H9 (cell line): ENCODE measurements around the gene KLHL41. TPM values are rescaled to one million over a fixed set of nuclear protein-coding genes. Genes with fewer than 3 reads are reported as not detected.
"Not testable (repeated sequence)": the region's sequence is repeated elsewhere in the genome, so short reads cannot be mapped to it uniquely, and the experiment has no call there.

Experiments used
- DNase-seq: peaks from one replicate; pipeline ENCODE4 v3.0.0-alpha.2; 2017
- H2AFZ ChIP-seq: one replicate; pipeline ENCODE4 v1.6.1; 2013; ENCODE audit warnings: mild to moderate bottlenecking, low read length, control low read depth, moderate library complexity
- H2AK5ac ChIP-seq: 2 replicates; pipeline ENCODE4 v1.6.1; 2013; ENCODE audit warnings: low read length, control low read depth, mixed read lengths; ENCODE audit not compliant: insufficient read length
- H2BK120ac ChIP-seq: one replicate; pipeline ENCODE4 v1.6.1; 2013; ENCODE audit warnings: low read depth, mild to moderate bottlenecking, low read length, control low read depth, inconsistent platforms; ENCODE audit not compliant: poor library complexity, severe bottlenecking
- H2BK12ac ChIP-seq: 2 replicates; pipeline ENCODE4 v1.6.1; 2013; ENCODE audit warnings: low read length, control low read depth, mixed read lengths, low read depth; ENCODE audit not compliant: insufficient read length
- H2BK15ac ChIP-seq: 2 replicates; pipeline ENCODE4 v1.6.1; 2013; ENCODE audit warnings: low read depth, low read length, control low read depth
- H2BK20ac ChIP-seq: one replicate; pipeline ENCODE4 v1.6.1; 2013; ENCODE audit warnings: low read depth, mild to moderate bottlenecking, low read length, control low read depth, inconsistent platforms; ENCODE audit not compliant: poor library complexity, severe bottlenecking
- H2BK5ac ChIP-seq: 2 replicates; pipeline ENCODE4 v1.6.1; 2013; ENCODE audit warnings: low read length, control low read depth, mixed read lengths; ENCODE audit not compliant: insufficient read length
- H3K14ac ChIP-seq: 2 replicates; pipeline ENCODE4 v1.6.1; 2013; ENCODE audit warnings: low read length, control low read depth; ENCODE audit not compliant: insufficient read depth
- H3K18ac ChIP-seq: 2 replicates; pipeline ENCODE4 v1.6.1; 2013; ENCODE audit warnings: low read depth, mild to moderate bottlenecking, mixed read lengths, low read length, control low read depth; ENCODE audit not compliant: insufficient read length
- H3K23ac ChIP-seq: 2 replicates; pipeline ENCODE4 v1.6.1; 2013; ENCODE audit warnings: low read length, control low read depth, mixed read lengths, low read depth; ENCODE audit not compliant: insufficient read length
- H3K23me2 ChIP-seq: 2 replicates; pipeline ENCODE4 v1.6.1; 2013; ENCODE audit warnings: low read depth, mild to moderate bottlenecking, mixed read lengths, low read length, control low read depth; ENCODE audit not compliant: insufficient read length, poor library complexity, severe bottlenecking
- H3K27ac ChIP-seq: 2 replicates; pipeline ENCODE4 v1.5.1; 2013; ENCODE audit warnings: low read length, control low read depth, mixed read lengths, low read depth; ENCODE audit not compliant: insufficient read length
- H3K27me3 ChIP-seq: 2 replicates; pipeline ENCODE4 v1.6.1; 2013; ENCODE audit warnings: low read length, control low read depth, inconsistent platforms; ENCODE audit not compliant: insufficient read depth
- H3K4ac ChIP-seq: 2 replicates; pipeline ENCODE4 v1.6.1; 2013; ENCODE audit warnings: low read depth, mild to moderate bottlenecking, control low read depth, inconsistent platforms, low read length, moderate library complexity
- H3K4me1 ChIP-seq: 2 replicates; pipeline ENCODE4 v1.6.1; 2013; ENCODE audit warnings: low read length, control low read depth, inconsistent platforms; ENCODE audit not compliant: insufficient read depth
- H3K4me2 ChIP-seq: 2 replicates; pipeline ENCODE4 v1.6.1; 2013; ENCODE audit warnings: low read length, control low read depth, mixed read lengths; ENCODE audit not compliant: insufficient read length, insufficient read depth
- H3K56ac ChIP-seq: 2 replicates; pipeline ENCODE4 v1.6.1; 2013; ENCODE audit warnings: low read depth, mild to moderate bottlenecking, mixed read lengths, low read length, control low read depth; ENCODE audit not compliant: insufficient read length
- H3K79me1 ChIP-seq: 2 replicates; pipeline ENCODE4 v1.6.1; 2013; ENCODE audit warnings: low read depth, mild to moderate bottlenecking, moderate library complexity, low read length, control low read depth, inconsistent platforms; ENCODE audit not compliant: insufficient read depth, poor library complexity, severe bottlenecking
- H3K79me2 ChIP-seq: 2 replicates; pipeline ENCODE4 v1.6.1; 2013; ENCODE audit warnings: low read length, control low read depth, inconsistent platforms; ENCODE audit not compliant: insufficient read depth
- H3K9ac ChIP-seq: 2 replicates; pipeline ENCODE4 v1.6.1; 2013; ENCODE audit warnings: low read length, control low read depth, mixed read lengths; ENCODE audit not compliant: insufficient read length; ENCODE audit errors: extremely low read depth
- H3K9me3 ChIP-seq: one replicate; pipeline ENCODE4 v1.6.1; 2013; ENCODE audit warnings: low read depth, low read length, inconsistent platforms; ENCODE audit not compliant: control insufficient read depth
- H3T11ph ChIP-seq: one replicate; pipeline ENCODE4 v1.6.1; 2013; ENCODE audit warnings: mild to moderate bottlenecking, low read length, control low read depth, inconsistent platforms
- H4K20me1 ChIP-seq: one replicate; pipeline ENCODE4 v1.6.1; 2013; ENCODE audit not compliant: control insufficient read depth, insufficient read length, insufficient read depth
- H4K5ac ChIP-seq: 2 replicates; pipeline ENCODE4 v1.6.1; 2013; ENCODE audit warnings: low read depth, mild to moderate bottlenecking, mixed read lengths, low read length, control low read depth; ENCODE audit not compliant: insufficient read length
- H4K8ac ChIP-seq: replicated peaks from 2 replicates; pipeline ENCODE4 v1.6.1; 2013; ENCODE audit warnings: low read length, control low read depth, mixed read lengths, low read depth; ENCODE audit not compliant: insufficient read length
- H4K91ac ChIP-seq: 2 replicates; pipeline ENCODE4 v1.6.1; 2013; ENCODE audit warnings: low read depth, mild to moderate bottlenecking, moderate library complexity, mixed read lengths, low read length, control low read depth; ENCODE audit not compliant: insufficient read length
- H3K27ac Mint-ChIP-seq, 3 experiments: 2 replicates in 2 of 3; 3 replicates in 1 of 3; pipeline ENCODE4 v1.8.0; 2020 to 2021; ENCODE audit warnings: mixed read lengths in 3 of 3, mild to moderate bottlenecking in 1 of 3, moderate library complexity in 1 of 3
- H3K27me3 Mint-ChIP-seq: 2 replicates; pipeline ENCODE4 v1.8.0; 2021; ENCODE audit warnings: low read depth, mild to moderate bottlenecking, moderate library complexity, mixed read lengths
- H3K36me3 Mint-ChIP-seq, 3 experiments: 2 replicates in 2 of 3; 3 replicates in 1 of 3; pipeline ENCODE4 v1.8.0; 2020 to 2021; ENCODE audit warnings: low read depth in 3 of 3, mixed read lengths in 3 of 3; ENCODE audit not compliant: insufficient read depth in 1 of 3
- H3K4me1 Mint-ChIP-seq, 2 experiments: 2 replicates each; pipeline ENCODE4 v1.8.0; 2020; ENCODE audit warnings: mixed read lengths in 2 of 2
- H3K4me3 Mint-ChIP-seq, 2 experiments: 2 replicates in 1 of 2; 3 replicates in 1 of 2; pipeline ENCODE4 v1.8.0; 2020 to 2021; ENCODE audit warnings: mild to moderate bottlenecking in 2 of 2, mixed read lengths in 2 of 2, moderate library complexity in 1 of 2
- H3K9me3 Mint-ChIP-seq, 2 experiments: 2 replicates in 1 of 2; 3 replicates in 1 of 2; pipeline ENCODE4 v1.8.0; 2020; ENCODE audit warnings: mild to moderate bottlenecking in 2 of 2, mixed read lengths in 2 of 2, moderate library complexity in 1 of 2
- CTCF ChIP-seq: fragments of 200-600 bp; sonication (generic); conservative IDR thresholded peaks from 3 replicates; pipeline ENCODE4 v1.8.0; 2021; ENCODE audit warnings: antibody characterized with exemption, mild to moderate bottlenecking
- whole genome bisulfite sequencing: extraction: QIAGEN DNeasy Blood & Tissue Kit; methylation state at CpG from one replicate; pipeline ENCODE4 v1.1.7; 2013; ENCODE audit warnings: missing lambda C conversion rate, low lambda C conversion rate, mixed read lengths; ENCODE audit not compliant: insufficient read length; ENCODE audit errors: extremely low coverage; 5-methylcytosine and 5-hydroxymethylcytosine counted together
- total RNA-seq: library from RNA; stranded (reverse); gene quantifications from 2 replicates; pipeline ENCODE4 v1.2.1, GENCODE V29; 2021

KLHL41 gene
- total RNA-seq, 1 experiment from 2014 or later = not detected

GRCh38 chr2:169528271-169528701 is 18.8 kb downstream of the KLHL41 start:
- H2BK5ac ChIP-seq = no peak overlapping the region
- no peak overlapping the region for H3K27ac ChIP-seq
- H3K9ac ChIP-seq = no peak overlapping the region
- Mint-ChIP-seq H3K27me3 (no peaks in the 10 kb centered on the region), H3K27ac (no peak overlapping the region), H3K4me3 (no peak overlapping the region), H3K9me3 (no peaks in the 10 kb centered on the region), H3K36me3 (peaks cover 0 to 8% (median 7%) of the 10 kb centered on the region in 3 experiments; a peak in 4 of 7 replicates), H3K4me1 (no peaks in the 10 kb centered on the region)
- no peaks in the 10 kb centered on the region for H3K79me2 ChIP-seq
- no peak overlapping the region for H3K56ac ChIP-seq
- no peak overlapping the region for H4K8ac ChIP-seq
- no peaks in the 10 kb centered on the region for H3K79me1 ChIP-seq
- no peak overlapping the region for H3K4me2 ChIP-seq
- no peaks in the 10 kb centered on the region for H3K27me3 ChIP-seq
- H3K4me1 ChIP-seq = no peaks in the 10 kb centered on the region
- H3K14ac ChIP-seq = no peak overlapping the region
- no peak overlapping the region for H2BK20ac ChIP-seq
- H3K18ac ChIP-seq = no peak overlapping the region
- H2AFZ ChIP-seq = no peak overlapping the region
- H4K91ac ChIP-seq = no peak overlapping the region
- no peak overlapping the region for H3K23ac ChIP-seq
- no peaks in the 10 kb centered on the region for H3K23me2 ChIP-seq
- H4K20me1 ChIP-seq = no peaks in the 10 kb centered on the region
- no peak overlapping the region for H2BK12ac ChIP-seq
- H3T11ph ChIP-seq = no peak overlapping the region
- no peak overlapping the region for H2BK120ac ChIP-seq
- H2BK15ac ChIP-seq = no peak overlapping the region
- no peak overlapping the region for H4K5ac ChIP-seq
- peak; percentile 92 for TF ChIP-seq CTCF
- no peaks in the 10 kb centered on the region for H3K9me3 ChIP-seq
- WGBS = no CpG with 5 or more reads among the region's 2 CpGs
- H3K4ac ChIP-seq = no peak overlapping the region
- peak; percentile 63 for DNase-seq
- H2AK5ac ChIP-seq = no peak overlapping the region

GRCh38 chr2:169539460-169539859 is 30.0 kb downstream of the KLHL41 start:
- H2BK120ac ChIP-seq, H3K23ac ChIP-seq, H3K4me3 Mint-ChIP-seq, H3K4me1 ChIP-seq, DNase-seq, H3T11ph ChIP-seq, H4K91ac ChIP-seq, H4K5ac ChIP-seq, H4K8ac ChIP-seq, H3K79me1 ChIP-seq, H3K14ac ChIP-seq, H3K9ac ChIP-seq, H3K23me2 ChIP-seq, H3K27me3 ChIP-seq, H3K9me3 ChIP-seq, H3K4ac ChIP-seq, H4K20me1 ChIP-seq, H3K18ac ChIP-seq, H3K27ac ChIP-seq, H2BK5ac ChIP-seq, H3K27ac Mint-ChIP-seq, H2AK5ac ChIP-seq, H3K79me2 ChIP-seq, H3K4me2 ChIP-seq, H2BK20ac ChIP-seq, H2BK15ac ChIP-seq, H3K9me3 Mint-ChIP-seq, H2AFZ ChIP-seq, H3K27me3 Mint-ChIP-seq, H3K4me1 Mint-ChIP-seq, H3K56ac ChIP-seq, H2BK12ac ChIP-seq: not testable (repeated sequence)
- H3K36me3 Mint-ChIP-seq = peaks cover 2 to 34% (median 33%) of the 10 kb centered on the region in 3 experiments; a peak in 6 of 7 replicates
- WGBS = no CpG with 5 or more reads among the region's 2 CpGs
